ENCODE results near the gene TAP1.
A peak's percentile ranks its signal among the peaks of the same experiment; 100 is the strongest.

The TAP1 gene

DNA sequence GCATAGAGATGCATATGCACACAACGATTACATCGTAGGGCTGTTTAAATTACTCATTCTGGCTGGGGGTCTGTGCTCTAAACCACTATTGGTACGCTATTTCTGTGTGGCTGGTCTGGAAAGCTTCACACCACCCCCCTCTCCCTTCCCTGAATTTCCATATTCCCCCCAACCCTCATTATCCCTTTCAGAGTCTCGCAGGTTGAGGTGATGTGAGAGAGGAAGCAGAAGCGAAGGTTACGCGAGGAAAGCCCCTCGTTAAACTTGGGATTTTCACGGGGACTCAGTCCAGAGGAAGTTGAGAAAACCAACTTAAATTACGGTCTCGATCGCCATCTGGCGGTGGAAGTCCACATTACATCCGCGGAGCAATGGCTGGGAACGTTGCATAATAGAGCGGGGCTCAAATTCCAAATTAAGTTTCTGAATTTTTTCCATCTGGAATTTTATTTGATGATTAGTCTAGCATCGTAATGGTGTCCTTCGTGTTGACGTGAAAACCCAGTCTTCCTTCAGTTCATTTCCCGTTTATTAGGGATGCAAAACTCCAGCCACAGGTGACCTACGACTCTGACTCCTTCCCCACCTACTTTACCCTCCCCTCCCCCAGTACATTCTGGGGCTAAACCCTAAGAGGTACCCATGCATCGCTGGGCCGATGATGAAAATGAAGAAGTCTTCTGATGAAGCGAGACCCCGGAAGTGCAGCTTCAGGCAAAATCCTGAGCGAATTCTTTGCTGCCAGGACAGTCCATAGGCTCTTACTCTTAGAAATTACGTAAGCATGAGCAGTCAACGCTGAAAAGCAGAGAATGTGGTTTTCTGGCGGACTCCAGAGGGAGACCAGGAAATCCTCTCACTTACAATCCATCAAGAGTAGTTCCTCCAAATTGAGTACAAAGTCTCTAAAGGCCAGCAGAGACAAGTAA, 56.4 kb downstream of the TAP1 start:
- DNase-seq, result peak; percentile 15
